AG20443 (cell line): ENCODE results near the gene ABCA6.
A peak's percentile ranks its signal among the peaks of the same experiment; 100 is the strongest.
"Not testable (repeated sequence)": the region's sequence is repeated elsewhere in the genome, so short reads cannot be mapped to it uniquely, and the experiment has no call there.

Experiments
- DNase-seq: peaks from one replicate; pipeline ENCODE4 v3.0.0; 2012; ENCODE audit warnings: low spot score, mixed read lengths

The ABCA6 gene

DNA sequence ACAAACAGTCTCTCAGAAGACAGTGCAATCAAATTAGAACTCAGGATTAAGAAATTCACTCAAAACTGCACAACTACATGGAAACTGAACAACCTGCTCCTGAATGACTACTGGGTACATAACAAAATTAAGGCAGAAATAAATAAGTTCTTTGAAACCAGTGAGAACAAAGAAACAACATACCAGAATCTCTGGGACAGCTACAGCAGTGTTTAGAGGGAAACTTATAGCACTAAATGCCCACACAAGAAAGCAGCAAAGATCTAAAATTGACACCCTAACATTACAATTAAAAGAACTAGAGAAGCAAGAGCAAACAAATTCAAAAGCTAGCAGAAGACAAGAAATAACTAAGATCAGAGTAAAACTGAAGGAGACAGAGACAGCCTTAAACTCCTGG lies 68.3 kb downstream of the ABCA6 start:
- not testable (repeated sequence) for DNase-seq

DNA sequence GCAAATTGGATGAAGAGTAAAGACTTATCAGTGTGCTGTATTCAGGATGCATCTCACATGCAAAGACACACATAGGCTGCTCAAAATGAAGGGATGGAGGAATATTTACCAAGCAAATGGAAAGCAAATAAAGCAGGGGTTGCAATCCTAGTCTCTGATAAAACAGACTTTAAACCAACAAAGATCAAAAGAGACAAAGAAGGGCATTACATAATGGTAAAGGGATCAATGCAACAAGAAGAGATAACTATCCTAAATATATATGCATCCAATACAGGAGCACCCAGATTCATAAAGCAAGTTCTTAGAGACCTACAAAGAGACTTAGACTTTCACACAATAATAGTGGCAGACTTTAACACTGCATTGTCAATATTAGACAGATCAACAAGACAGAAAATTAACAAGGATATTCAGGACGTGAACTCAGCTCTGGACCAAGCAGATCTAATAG lies 68.9 kb downstream of the ABCA6 start:
- DNase-seq = not testable (repeated sequence)

DNA sequence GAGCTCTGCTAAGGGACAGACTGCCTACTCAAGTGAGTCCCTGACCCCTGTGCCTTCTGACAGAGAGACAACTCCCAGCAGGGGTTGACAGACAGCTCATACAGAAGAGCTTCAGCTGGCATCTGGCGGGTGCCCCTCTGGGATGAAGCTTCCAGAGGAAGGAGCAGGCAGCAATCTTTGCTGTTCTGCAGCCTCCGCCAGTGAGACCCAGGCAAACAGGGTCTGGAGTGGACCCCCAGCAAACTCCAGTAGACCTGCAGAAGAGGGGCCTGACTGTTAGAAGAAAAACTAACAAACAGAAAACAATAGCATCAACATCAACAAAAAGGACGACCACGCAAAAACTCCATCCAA lies 70.5 kb downstream of the ABCA6 start:
- not testable (repeated sequence) for DNase-seq

DNA sequence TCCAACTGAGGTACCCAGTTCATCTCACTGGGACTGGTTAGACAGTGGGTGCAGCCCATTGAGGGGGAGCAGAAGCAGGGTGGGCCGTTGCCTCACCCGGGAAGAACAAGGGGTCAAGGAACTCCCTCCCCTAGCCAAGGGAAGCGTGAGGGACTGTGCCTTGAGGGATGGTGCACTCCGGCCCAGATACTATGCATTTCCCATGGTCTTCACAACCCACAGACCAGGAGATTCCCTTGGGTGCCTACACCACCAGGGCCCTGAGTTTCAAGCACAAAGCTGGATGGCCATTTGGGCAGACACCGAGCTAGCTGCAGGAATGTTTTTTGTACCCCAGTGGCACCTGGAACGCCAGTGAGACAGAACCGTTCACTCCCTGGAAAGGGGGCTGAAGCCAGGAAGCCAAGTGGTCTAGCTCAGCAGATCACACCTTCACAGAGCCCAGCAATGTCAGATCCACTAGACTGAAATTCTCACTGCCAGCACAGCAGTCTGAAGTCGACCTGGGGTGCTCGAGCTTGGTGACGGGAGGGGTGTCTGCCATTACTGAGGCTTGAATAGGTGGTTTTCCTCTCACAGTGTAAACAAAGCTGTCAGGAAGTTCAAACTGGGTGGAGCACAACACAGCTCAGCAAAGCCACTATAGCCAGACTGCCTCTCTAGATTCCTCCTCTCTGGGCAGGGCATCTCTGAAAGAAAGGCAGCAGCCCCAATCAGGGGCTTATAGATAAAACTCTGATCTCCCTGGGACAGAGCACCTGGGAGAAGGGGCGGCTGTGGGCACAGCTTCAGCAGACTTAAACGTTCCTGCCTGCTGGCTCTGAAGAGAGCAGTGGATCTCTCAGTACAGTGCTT lies 71.1 kb downstream of the ABCA6 start:
- DNase-seq = not testable (repeated sequence)

DNA sequence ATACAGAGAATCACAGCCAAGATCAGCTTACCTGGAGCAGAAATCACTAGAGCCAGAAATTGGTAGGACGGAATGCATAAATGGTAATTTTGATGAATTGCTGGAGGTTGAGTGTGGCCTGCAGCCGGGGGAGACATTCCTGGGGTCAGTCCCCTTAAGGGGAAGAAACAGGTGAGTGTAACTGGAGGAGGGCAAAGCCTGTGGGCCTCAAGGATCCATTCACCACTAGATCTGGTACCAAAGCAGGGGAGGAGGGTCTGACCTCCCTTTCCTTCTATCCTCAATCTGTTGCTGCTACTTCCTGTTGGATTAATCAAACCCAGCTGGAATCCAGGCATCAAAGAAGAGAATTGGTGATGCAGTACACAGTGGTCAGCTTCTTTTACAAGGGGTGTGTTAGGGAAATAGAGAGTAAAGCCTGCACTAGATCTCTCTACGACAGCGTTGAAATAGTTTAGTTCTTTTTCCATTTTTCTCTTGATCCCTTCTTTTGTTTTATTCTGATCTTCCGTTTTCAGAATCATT lies 72.4 kb downstream of the ABCA6 start:
- no peak for DNase-seq

DNA sequence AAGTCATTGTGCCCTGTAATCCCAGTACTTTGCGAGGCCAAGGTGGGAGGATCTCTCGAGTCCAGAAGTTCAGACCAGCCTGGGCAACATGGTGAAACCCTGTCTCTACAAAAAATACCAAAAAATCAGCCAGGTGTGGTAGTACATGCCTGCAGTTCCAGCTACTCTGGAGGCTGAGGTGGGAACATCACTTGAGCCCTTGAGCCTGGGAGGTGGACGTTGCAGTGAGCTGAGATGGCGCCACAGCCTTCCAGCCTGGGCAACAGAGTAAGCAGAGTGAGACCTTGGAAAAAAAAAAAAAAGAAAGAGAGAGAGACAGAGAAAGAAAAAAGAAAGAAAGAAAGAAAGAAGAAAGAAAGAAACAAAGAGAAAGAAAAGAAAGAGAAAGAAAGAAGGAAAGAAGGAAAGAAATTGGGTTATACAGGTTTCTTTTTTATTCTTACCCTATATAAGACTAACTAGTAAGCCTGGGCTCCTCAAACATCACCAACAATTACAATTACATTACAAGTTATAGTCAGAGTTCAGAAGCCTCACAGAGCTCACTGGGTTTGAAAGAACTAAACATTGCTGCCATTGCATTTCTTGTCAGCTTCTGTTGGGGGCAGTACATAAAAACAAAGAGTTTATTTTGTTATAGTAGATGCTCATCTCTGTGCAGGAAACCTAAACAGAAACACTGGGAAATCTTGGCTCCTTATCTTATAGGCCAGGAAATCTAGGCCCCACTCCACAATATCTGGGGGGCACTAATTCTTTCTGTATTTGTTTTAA lies 74.2 kb downstream of the ABCA6 start:
- DNase-seq = no peak

DNA sequence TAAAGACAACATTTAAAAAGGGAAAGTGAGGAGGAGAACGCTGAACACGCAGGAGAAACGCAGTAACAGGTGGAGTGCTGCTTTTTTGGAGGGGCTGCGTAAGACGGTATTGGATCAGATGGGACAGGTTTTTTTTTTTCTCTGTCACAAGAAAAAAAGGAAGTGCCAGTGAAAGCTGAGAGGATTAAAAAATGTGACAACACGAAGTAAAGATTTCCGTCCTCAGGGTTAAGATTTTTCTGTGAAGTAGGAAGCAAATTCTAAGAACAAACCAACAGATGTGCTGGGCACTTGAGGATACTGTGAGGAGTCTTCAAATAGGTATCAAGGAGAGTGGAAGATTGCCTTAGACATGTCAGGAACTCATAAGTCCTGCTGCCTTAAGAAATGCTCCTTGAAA lies 75.2 kb downstream of the ABCA6 start:
- no peak for DNase-seq

DNA sequence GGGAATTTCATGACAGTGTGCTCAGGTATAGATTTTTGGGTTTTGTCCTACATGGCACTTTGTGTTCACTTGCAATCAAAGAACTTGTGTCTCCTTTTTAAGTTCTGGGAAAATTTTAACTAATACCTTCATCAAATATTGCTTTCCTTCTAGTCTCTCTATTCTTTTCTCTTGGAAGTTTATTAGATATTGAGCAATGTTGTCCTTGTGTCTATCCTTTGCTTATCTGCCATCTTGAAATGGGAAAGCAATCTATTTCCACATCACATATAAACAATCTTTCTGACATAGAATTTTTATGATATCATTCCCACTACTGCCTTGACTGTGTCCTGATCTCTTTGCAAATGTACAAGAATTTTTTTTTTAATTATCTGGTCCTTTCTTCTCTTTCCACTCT lies 76.6 kb downstream of the ABCA6 start:
- no peak for DNase-seq

DNA sequence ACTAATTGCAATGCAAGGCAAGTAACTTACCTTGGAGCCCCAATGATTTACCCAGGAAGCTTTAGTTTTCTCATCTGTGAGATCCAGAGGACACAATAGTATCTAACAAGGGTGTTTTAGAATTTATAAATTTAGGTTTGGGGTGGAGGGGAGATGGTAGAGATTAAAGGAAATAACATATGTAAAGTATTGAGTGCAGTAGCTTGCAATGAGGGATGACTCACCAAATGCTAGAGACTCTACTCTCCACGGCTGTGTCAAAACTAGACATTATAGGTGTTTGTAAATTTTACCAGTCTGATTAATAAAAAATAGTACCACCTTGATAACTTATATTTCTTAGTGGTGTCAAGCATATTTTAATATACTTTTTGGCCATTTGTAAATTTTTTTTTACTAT lies 77.2 kb downstream of the ABCA6 start:
- DNase-seq = no peak

DNA sequence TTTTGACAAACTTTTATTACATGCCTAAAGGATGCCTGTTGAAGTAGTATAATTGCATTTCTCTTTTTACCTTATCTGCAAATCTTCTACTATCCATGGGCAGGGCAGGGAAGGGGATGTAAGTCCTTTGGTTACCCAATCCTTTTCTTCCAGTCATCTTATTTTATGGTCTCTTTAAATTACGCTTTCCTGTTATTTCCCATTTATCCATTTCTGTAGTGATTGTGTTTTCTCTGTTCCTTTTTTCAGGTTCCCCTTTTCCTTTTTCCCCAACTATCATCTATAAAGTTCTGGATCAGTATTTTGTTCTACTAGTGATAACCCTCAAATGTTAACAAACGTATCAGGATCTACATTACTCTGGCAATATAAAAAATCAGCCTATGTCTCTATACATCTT lies 77.7 kb downstream of the ABCA6 start:
- DNase-seq = no peak

DNA sequence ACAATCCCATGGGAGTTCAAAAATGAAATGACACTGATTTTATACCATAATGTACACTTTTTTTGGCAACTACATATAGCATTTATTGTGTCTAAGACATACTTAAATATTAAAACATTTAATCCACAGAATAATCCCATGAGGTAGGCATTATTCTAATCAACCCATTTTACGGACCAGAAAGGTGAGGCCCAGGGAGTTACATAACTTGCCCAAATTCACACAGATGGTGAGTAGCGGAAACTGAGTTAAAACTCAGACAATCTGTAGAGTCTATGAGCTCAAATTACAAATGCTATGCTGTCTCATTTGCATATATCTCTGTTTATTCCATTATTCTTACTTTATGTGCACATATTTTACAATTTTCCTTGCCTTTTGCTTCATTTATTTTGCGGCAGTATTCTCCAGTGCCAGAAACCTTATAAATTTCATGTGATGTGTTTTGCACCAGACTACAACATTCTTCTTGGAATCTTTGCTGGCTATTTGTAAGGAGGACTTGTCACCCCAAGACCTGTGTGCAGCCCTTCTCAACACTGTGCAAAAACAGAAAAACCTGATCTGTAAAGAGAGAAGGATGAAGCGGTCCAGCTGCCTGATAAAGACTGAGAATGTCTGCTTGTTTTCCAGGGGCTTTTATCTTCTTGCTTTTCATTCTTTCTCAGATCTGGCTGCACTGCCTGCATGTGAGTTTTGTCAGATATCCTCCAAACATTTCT lies 78.7 kb downstream of the ABCA6 start:
- DNase-seq = no peak

DNA sequence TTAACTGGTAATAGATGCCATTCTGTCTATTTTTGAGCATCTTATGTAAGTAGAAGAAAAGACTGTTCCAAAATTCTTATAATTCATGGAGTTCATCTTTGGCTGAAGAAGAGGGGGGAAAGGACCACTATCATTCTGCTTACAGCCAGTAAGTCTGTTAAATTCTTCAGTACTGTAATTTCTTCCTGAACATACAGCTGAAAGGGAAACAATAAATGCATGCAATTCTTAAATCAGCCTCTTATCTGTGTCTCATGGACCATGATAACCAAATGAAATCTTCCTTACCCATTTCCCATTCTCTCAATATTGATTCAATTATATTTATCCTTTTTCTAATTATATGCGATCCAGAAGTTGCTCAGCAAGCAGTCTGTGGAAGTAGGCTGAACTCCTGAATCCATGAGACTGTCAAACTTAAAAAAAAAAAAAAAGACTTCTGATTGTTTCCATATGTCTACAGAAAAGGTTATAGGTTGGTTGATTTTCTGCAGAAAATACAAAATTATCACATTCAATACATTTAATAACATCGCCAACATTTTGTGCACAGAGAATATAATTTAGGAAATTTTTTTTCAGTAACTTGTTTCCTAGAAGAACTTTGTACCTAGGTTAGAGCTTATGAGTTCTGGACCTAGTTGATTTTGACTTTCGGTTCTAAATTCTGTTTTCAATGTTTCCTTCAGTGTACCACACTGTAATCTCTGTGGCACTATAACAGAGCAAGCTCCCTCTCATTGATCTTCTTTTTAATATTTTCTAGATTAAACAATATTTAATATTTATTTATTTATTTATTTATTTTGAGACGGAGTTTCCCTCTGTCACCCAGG lies 79.8 kb downstream of the ABCA6 start:
- DNase-seq = no peak

DNA sequence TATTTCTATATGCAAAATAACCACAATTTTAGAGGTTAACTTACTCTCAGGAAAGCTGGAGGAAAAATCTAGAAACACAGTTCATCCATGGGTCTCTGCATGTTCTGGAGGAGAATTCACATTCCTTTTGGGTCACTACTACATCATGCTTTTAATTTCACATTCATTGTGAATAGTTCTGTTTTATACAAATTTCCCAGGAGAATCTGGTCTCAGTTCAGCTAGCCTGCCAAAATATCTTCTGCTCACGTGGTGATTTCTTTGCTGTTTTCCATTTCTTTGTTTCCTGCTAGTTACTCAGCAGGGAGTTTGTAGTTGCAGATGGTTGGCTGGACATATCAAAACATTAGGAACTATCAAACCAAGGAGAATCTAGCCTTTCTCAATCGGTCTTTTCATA lies 80.9 kb downstream of the ABCA6 start, which contains the start of gene ABCA9:
Gene ABCA9 (minus strand): TSS at position 106 of the 400 bp plus-strand sequence. CDS start 9,801 bp downstream, outside the sequence.
- peak; percentile 69 for DNase-seq

DNA sequence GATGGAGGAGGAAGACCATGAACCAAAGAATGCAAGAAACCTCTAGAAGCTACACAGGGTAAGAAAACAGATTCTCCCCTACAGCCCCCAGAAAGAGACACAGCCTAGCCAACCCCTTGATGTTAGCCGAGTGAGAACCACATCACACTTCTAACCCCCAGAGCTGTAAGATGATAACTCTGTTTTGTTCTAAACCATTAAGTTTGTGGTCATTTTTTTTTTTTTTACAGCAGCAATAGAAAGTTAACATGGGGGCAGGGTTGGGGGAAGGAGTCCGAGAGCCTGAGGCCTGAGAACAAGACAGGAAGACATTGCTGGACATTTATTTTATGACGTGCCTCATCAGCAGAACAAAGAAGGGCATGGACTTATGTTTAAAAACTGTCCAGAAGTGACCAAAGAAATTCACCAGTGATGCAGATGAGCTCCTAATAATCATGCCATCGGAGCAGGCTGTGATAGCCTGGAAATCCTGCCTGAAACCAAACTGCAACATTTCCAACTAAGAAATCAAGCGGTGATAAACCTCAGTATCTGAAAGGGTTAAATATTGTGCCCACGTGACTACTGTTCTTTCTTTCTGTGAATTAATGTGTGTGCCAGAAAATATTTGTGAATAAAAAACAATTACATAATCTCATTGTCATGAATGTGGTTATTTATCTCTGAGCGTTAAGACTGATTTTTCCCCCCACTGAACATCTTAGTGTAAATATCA lies 82.1 kb downstream of the ABCA6 start:
- no peak for DNase-seq

DNA sequence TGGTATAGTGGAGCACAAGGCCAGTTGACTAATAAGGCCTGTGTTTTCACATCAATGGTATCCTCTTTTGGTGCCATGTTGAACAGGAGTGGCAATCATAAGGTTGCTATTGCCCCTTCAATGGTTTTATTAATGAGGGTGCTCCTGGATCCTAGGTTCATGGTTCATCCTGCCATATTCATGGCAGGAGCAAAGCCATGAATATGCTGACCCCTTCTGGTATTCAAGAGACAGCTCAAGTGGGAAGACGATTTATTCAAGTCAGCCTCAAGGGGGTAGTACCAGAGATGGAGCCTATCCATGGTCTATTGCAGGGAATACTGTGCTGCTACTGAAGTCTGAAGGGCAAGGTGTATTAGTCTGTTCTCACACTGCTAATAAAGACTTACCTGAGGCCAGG lies 83.5 kb downstream of the ABCA6 start:
- DNase-seq = no peak

DNA sequence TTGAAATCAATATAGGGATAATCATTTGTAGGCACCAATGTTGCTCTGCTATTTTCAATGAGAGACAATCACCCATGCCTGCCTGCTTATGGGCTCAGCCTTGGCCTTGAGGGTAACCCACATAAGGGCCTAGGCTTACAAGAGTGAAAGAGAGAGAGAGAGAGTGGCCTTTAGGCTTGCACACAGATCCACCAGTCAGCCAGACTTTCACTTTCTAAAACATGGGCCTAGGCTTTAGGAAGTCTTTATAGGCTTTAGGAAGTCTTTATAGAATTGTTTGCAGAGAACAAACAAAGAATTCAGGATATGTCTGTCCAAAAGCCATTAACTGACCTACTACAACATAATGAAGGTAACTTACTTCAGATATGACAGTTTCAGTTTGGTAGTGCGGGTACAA lies 84.4 kb downstream of the ABCA6 start:
- no peak for DNase-seq

DNA sequence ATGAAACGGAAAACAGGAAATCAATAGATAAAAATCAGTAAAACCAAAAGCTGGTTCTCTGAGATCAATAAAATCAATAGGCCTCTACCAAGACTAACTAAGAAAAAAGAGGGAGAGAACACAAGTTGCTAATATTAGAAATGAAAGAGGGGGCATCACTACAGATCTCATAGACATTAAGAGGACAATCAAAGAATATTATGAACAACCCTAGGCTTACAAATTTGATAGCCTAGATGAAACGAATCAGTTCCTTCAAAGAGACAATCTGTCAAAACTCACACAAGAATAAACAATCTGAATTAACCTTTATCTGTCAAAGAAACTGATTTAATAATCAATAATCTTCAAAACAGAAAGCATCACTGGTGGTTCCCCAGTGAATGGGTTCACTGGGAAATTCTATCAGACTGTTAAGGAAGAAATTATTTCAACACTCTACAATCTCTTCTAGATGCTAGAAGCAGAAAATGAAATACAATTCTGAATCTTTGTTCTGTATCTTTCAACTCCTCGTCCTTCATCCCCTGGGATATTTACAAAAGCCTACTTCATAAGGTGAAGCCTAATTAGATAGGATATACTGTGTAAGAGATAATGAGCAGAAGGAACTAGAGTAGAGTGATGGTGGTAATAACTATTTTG lies 85.4 kb downstream of the ABCA6 start:
- no peak for DNase-seq

DNA sequence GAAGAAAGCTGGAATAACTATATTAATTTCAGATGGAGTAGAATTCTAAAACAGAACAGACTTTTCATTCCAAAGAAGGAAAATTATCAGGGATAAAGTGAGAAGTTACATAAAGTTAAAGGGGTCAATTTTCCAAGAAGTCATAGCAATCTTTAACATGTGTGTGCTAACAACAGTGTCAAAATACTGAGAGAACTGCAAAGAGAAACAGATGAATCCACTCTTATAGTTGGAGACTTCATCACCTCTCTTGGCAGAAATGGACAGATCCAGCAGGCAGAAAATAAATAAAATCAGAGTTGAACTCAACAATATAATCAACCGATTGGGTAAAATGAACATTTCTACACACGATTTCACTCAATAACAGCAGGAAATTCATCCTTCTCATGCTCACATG lies 86.4 kb downstream of the ABCA6 start:
- no peak for DNase-seq

DNA sequence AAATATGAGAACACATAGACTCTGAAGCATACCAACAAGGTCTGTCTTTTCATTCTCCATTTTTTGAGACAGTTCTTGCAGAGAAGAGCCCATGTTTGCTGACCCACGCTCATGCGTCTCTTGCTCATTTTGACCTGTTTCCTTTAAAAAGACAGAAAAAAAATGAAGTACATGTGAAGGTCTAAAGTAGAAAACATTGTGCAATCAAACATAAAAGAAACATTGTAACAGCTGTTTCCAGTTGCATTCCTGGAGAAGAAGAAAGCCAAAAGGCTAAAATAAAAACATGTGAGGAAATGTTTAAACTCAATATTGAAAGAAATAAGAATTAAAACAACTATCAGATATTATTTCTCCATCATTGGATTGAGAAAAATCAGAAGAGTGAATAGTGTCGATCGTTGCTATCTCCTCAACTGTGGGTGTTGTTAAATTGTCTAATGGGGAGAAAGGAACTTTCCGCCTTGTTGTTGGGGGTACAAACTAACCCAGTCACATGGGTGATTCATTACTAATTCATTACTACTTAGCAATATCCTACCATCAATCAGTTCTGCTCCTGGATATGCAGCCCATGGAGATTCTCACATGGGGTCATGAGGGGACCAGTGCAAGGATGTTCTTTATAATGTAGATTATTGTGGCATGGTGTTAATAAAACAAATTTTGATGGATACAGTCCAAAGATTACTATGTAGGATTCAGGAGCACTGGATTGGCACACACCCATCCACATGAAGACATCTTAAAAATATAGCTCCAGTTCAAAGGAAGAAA lies 90.5 kb downstream of the ABCA6 start:
- peak; percentile 22 for DNase-seq
